OCI-LY7 (cell line): ENCODE measurements around the gene CPNE4.

ENCODE experiments used
- CTCF ChIP-seq: fragments of 200-600 bp; sonication (generic); conservative IDR thresholded peaks from 2 replicates; pipeline ENCODE4 v1.5.1; 2014; ENCODE audit warnings: mild to moderate bottlenecking, antibody characterized with exemption, low read length, moderate library complexity, mixed read lengths
- EZH2phosphoT487 ChIP-seq: fragments of 200-600 bp; sonication (generic); IDR thresholded peaks from 2 replicates; pipeline ENCODE4 v1.6.1; 2018; ENCODE audit warnings: low read depth, borderline replicate concordance, mild to moderate bottlenecking, mixed run types, antibody characterized with exemption, low read length, moderate library complexity, mixed read lengths

- TF ChIP-seq CTCF = no peak
- TF ChIP-seq EZH2phosphoT487 = no peak
Observed at GRCh38 chr3:131812433-131812832, 222.4 kb downstream of the CPNE4 start.
